ENCODE measurements around the gene ZCCHC3.

DNA sequence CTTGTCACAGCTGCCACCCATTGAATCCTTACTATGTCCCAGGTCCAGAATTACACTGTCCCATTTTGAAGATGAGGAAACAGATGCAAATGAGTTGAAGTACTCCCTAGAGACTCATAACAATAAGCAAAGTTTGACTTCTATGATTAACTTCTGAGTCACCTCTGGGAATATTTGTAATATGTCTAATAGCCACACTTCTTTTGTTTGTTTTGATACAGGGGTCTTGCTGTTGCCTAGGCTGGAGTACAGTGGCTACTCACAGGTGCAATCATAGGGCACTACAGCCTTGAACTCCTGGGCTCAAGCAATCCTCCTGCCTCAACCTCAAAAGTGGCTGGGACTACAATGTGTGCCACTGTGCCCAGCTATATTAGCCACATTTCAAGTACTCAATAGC lies 16.6 kb downstream of the ZCCHC3 start:
- TF ChIP-seq SP1 (IDR thresholded peaks at IDR 0.05), result no peak
- no peak for TF ChIP-seq LEF1 (IDR thresholded peaks at IDR 0.05; ENCODE audit: borderline replicate concordance)
- TF ChIP-seq ELF4 (IDR thresholded peaks at IDR 0.05), result no peak
- TF ChIP-seq, protein P1, sequence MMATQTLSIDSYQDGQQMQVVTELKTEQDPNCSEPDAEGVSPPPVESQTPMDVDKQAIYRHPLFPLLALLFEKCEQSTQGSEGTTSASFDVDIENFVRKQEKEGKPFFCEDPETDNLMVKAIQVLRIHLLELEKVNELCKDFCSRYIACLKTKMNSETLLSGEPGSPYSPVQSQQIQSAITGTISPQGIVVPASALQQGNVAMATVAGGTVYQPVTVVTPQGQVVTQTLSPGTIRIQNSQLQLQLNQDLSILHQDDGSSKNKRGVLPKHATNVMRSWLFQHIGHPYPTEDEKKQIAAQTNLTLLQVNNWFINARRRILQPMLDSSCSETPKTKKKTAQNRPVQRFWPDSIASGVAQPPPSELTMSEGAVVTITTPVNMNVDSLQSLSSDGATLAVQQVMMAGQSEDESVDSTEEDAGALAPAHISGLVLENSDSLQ (IDR thresholded peaks at IDR 0.05), result no peak
- TF ChIP-seq NFRKB (IDR thresholded peaks at IDR 0.05), result no peak
- TF ChIP-seq TARDBP (IDR thresholded peaks at IDR 0.05), result no peak

All from HEK293T (cell line).